ENCODE measurements around the gene MICAL3.

Gene MICAL3

DNA sequence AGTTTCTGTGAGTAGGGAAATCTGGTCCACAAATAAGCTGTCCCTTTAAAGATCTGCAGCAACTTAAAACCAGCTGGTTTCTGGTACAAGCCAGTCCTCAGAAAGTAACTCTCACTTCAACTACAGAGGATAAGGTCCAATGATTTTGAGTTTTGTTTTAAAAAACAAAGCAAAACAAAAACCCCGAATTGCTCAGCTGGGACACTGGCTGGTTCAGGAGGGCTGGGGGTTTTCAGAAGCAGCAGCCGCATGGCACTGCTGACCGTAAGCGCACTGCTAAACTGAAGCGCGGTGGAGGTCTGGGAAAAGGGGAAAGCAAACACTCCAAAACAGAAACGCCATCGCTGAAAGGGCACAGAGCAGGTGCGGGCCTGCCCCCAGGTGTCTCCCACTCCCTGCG lies 59.7 kb downstream of the MICAL3 start:
- TF ChIP-seq, protein P1, sequence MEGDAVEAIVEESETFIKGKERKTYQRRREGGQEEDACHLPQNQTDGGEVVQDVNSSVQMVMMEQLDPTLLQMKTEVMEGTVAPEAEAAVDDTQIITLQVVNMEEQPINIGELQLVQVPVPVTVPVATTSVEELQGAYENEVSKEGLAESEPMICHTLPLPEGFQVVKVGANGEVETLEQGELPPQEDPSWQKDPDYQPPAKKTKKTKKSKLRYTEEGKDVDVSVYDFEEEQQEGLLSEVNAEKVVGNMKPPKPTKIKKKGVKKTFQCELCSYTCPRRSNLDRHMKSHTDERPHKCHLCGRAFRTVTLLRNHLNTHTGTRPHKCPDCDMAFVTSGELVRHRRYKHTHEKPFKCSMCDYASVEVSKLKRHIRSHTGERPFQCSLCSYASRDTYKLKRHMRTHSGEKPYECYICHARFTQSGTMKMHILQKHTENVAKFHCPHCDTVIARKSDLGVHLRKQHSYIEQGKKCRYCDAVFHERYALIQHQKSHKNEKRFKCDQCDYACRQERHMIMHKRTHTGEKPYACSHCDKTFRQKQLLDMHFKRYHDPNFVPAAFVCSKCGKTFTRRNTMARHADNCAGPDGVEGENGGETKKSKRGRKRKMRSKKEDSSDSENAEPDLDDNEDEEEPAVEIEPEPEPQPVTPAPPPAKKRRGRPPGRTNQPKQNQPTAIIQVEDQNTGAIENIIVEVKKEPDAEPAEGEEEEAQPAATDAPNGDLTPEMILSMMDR (IDR thresholded peaks at IDR 0.05) = no peak
- TF ChIP-seq ZFX (IDR thresholded peaks at IDR 0.05; ENCODE audit: borderline replicate concordance) = no peak
- no peak overlapping the region for H3K27ac ChIP-seq

DNA sequence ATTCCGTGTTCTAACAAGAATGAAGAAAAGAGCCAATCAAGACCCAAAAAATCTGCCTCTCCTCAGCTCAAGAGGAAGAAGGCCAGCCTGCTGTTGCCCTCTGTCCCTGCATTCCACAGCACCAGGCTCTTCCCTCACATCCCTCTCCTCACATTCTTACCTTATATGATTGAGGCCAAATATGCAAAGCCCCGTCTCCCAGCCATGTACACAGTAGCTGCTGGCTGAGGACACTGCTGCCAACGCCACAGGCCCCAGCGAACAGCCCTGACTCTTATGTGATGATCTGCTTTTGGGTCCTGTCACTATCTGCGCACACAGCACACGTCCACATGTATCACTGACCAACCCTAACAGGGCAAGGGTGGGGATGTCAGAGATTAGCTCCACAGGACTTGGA lies 60.2 kb downstream of the MICAL3 start:
- TF ChIP-seq, protein P1 (IDR thresholded peaks at IDR 0.05) = no peak
- no peak for TF ChIP-seq ZFX (IDR thresholded peaks at IDR 0.05; ENCODE audit: borderline replicate concordance)
- H3K27ac ChIP-seq = no peak overlapping the region

DNA sequence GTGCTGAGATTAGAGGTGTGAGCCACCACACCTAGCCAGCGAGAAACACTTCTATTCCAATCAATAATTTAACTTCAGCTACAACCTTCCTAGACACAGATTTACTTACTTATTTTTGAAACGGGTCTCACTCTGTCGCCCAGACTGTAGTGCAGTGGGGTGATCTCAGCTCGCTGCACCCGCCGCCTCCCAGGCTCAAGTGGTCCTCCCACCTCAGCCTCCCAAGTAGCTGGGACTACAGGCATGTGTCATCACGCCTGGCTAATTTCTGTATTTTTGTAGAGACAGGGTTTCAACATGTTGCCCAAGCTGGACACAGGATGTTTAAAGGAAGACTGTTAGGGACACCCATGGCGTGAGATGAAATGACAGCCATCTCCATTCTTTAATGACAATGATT lies 61.3 kb downstream of the MICAL3 start:
- H3K27ac ChIP-seq = no peak overlapping the region
- TF ChIP-seq ZFX (IDR thresholded peaks at IDR 0.05; ENCODE audit: borderline replicate concordance) = no peak
- TF ChIP-seq, protein P1 (IDR thresholded peaks at IDR 0.05) = no peak

DNA sequence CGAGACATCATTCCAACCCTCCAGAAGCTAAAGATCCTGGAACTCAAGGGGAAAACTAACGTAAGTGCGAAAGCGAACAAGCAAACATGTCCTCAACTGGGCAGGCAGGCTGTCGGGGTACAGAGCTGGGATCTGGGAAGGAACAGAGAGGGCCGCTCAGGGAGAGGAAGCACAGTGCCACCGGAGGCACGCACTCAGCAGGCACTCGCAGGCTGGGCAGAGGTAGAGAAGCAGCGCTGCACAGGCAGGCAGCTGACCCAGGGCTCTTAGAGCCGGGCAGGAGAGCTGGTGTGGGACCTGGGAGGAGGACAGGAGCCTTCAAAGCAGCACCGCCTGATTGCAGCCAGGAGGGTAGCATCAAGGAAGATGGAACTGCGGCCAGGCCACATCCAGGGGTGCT lies 62.2 kb downstream of the MICAL3 start:
- TF ChIP-seq, protein P1 (IDR thresholded peaks at IDR 0.05) = no peak
- no peak for TF ChIP-seq ZFX (IDR thresholded peaks at IDR 0.05; ENCODE audit: borderline replicate concordance)
- no peak overlapping the region for H3K27ac ChIP-seq

DNA sequence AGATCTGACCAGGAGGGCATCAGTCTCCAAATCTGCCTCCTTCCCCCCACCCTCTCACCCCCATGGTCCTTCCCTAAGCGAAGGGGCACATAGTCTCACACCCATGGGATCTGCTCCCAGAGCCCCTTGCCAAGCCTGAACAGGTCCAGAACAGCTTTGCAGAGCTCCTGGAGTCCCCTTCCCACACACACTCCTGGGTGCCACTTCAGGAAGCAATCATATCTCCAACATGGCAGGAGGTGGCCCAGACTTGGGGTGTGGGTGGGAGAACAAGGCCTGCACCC lies 63.0 kb downstream of the MICAL3 start:
- TF ChIP-seq, protein P1 (IDR thresholded peaks at IDR 0.05) = no peak
- TF ChIP-seq ZFX (IDR thresholded peaks at IDR 0.05; ENCODE audit: borderline replicate concordance) = no peak
- H3K27ac ChIP-seq = no peak overlapping the region

DNA sequence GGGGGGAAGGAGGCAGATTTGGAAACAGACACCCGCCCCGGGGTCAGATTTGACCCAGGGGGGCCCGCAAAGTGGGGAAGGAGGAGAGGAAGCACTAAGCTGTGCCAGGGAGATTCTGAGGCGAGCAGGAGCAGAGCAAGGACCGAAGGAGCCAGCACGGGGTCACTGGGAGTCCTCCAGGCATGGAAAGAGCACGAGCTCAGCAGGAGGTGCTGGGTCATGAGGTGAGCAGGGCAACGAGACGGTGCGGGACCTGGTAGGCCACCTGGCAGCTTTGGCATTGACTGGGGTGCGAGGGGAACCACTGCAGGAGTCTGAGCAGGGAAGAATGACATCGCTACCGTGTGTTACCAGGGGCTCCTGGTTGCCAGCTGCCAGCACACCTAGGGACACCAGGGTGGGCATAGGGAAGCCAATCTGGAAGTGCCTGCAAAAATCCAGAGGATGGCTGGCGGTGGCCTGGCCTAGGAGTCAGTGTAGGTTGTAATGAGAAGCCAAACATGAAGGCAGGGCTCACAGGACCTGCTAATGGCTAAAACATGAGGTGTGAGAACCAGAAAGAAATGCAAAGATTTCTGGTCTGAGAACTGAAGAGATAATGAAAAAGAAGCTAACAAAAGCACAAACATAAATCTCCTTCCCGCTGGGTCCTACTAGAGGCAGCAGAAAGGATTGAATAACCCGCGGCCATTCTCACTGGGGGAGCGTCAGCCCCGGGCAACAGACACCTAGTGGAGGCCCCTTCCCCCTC lies 63.5 kb downstream of the MICAL3 start:
- no peak overlapping the region for H3K27ac ChIP-seq
- TF ChIP-seq, protein P1 (IDR thresholded peaks at IDR 0.05) = no peak
- TF ChIP-seq ZFX (IDR thresholded peaks at IDR 0.05; ENCODE audit: borderline replicate concordance) = no peak

DNA sequence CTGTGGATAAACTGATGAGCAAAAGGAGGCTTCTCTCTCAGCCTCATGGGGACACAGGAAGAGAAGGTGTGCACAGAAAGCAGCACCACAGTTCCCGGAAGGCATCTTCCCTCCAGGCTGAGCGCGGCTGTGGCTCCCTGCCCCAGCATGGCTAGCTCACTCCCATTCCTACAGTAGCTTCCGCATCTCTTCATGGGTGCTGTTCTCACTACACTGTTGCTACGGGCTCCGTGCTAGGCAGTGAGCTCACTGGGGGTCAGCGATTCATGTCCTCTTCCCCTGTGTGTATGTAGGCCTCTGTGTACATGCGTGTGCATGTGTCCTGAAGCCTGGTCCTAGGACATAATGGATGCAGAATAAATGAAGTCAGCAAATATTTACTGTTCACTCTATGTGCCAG lies 64.3 kb downstream of the MICAL3 start:
- TF ChIP-seq, protein P1 (IDR thresholded peaks at IDR 0.05) = no peak
- no peak for TF ChIP-seq ZFX (IDR thresholded peaks at IDR 0.05; ENCODE audit: borderline replicate concordance)
- no peak overlapping the region for H3K27ac ChIP-seq
